Right lobe of liver (tissue), 4 donors: Measurements from ENCODE around the gene NKX6-1.

Experiments used
- CTCF ChIP-seq, 4 donors: fragments of 200-600 bp in 3 of 4; fragments of 450-650 bp in 1 of 4; IDR thresholded peaks; one replicate each; pipeline versions ENCODE4 v1.5.1 to v1.8.0; 2016 to 2022; ENCODE audit warnings: antibody characterized with exemption in 4 of 4, mild to moderate bottlenecking in 2 of 4
- POLR2A ChIP-seq: fragments of 450-650 bp; IDR thresholded peaks from one replicate; pipeline ENCODE4 v1.6.1; 2017; ENCODE audit warnings: antibody characterized with exemption, mild to moderate bottlenecking
- donor health status: DM: no; HTN: no; CAD: no.
- donor health status: DM: no; HTN: no; CAD: no.
- donor health status: DM: no; HTN: yes; CAD: no.

DNA sequence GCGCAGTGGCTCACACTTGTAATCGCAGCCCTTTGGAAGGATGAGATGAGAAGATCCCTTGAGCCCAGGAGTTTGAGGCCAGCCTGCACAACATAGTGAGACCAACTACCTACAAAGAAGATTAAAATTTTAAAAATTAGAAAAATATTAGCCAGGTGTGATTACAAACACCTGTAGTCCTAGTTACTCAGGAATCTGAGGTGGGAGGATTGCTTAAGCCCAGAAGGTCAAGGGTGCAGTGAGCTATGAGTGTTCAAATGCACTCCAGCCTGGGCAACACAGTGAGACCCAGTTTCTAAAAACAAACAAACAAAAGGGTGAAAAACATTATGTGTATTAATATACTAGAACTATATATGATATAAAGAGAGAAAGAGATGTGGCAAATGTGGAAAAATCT lies 36.8 kb upstream of the NKX6-1 start:
- TF ChIP-seq CTCF (IDR thresholded peaks at IDR 0.05), result no peak
- TF ChIP-seq POLR2A, result no peak
